GM12874 (cell line): Measurements from ENCODE around the gene HEATR9.

Experiments
- TF ChIP-seq, protein P1 (sequence below): IDR thresholded peaks from 2 replicates; pipeline ENCODE4 v1.5.1; 2011; ENCODE audit warnings: low read depth, mild to moderate bottlenecking, control low read depth, low read length, moderate library complexity; ENCODE audit not compliant: insufficient read depth

Gene HEATR9

DNA sequence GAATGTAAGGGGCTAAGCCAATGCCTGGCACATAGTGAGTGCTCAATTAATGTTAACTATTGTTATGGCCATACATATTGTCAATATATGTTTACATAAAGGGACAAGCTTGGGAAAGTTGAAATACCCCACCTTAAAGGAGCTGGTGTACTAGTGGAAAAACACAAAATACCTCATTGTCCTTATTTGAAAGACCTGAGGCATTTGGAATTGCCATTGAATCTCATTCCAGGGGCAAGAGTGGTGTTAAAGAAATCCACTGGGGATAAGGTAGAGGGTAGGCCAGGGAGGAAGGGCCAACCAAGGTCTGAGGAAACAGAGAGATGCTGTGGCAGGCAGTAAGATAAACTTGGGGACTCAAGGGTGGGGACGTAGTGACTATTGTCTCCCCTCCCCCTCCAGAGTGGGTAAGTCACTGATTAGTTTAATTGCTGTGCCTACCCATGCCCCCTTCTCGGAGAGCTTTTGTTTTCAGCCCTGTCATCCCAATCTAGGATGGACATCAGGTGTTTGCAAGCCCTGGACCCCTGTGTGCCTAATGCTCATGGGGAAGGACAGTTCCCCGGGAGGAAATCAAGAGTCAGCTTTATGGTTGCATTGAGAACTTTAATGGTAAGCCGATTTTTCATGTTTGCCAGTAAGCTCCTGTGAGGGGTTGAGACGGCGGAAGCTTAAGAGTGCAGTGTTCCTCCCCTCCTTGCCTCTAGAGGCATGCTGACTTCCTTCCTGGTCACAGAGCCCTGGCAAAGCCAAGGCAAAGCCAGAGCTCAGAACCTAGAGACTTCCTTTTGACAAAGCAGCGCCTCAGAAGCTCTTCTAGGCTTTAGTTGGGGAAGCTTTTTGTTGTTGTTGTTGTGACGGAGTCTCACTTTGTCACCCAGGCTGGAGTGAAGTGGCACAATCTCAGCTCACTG lies 2.5 kb upstream of the HEATR9 start:
- TF ChIP-seq, protein P1, sequence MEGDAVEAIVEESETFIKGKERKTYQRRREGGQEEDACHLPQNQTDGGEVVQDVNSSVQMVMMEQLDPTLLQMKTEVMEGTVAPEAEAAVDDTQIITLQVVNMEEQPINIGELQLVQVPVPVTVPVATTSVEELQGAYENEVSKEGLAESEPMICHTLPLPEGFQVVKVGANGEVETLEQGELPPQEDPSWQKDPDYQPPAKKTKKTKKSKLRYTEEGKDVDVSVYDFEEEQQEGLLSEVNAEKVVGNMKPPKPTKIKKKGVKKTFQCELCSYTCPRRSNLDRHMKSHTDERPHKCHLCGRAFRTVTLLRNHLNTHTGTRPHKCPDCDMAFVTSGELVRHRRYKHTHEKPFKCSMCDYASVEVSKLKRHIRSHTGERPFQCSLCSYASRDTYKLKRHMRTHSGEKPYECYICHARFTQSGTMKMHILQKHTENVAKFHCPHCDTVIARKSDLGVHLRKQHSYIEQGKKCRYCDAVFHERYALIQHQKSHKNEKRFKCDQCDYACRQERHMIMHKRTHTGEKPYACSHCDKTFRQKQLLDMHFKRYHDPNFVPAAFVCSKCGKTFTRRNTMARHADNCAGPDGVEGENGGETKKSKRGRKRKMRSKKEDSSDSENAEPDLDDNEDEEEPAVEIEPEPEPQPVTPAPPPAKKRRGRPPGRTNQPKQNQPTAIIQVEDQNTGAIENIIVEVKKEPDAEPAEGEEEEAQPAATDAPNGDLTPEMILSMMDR, result no peak

DNA sequence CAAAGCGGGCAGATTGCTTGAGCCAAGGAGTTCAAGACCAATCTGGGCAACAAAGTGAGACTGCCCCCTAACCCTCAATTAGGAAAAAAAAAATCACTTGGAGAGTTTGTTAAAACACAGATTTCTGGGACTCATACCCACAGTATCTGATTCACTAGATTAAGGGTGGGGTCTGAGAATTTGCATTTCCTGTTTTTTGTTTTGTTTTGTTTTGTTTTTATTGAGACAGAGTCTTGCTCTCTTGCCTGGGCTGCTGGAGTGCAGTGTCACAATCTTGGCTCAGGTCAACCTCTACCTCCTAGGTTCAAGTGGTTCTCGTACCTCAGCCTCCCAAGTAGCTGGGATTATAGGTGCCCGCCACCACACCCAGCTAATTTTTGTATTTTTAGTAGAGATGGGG lies 1.1 kb downstream of the HEATR9 start:
- TF ChIP-seq, protein P1, result no peak

DNA sequence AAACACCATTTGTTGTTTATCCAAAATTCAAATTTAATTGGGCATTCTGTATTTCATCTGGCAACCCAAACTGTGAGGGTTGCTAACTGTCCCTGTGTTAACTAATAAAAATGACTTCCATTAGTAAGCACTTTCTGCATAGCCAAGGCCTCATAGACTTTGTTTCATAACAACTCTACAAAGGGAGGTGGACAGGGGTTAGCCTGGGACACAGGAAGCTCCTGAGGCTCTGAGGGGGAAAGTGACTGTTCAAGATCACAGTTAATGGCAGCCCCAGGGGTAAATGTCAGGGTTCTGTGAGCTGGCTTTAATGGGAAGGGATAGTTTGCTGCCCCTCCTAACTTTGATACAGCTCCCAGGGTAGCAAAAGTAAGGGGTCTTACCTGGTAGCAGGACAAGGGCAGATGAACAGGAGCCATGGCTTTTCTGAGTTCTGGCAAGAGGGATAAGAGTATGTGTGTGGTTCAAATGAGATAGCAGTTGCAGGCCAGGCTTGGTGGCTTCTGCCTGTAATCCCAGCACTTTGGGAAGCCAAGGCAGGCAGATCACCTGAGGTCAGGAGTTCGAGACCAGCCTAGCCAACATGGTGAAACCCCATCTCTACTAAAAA lies 2.2 kb downstream of the HEATR9 start:
- TF ChIP-seq, protein P1, result no peak

DNA sequence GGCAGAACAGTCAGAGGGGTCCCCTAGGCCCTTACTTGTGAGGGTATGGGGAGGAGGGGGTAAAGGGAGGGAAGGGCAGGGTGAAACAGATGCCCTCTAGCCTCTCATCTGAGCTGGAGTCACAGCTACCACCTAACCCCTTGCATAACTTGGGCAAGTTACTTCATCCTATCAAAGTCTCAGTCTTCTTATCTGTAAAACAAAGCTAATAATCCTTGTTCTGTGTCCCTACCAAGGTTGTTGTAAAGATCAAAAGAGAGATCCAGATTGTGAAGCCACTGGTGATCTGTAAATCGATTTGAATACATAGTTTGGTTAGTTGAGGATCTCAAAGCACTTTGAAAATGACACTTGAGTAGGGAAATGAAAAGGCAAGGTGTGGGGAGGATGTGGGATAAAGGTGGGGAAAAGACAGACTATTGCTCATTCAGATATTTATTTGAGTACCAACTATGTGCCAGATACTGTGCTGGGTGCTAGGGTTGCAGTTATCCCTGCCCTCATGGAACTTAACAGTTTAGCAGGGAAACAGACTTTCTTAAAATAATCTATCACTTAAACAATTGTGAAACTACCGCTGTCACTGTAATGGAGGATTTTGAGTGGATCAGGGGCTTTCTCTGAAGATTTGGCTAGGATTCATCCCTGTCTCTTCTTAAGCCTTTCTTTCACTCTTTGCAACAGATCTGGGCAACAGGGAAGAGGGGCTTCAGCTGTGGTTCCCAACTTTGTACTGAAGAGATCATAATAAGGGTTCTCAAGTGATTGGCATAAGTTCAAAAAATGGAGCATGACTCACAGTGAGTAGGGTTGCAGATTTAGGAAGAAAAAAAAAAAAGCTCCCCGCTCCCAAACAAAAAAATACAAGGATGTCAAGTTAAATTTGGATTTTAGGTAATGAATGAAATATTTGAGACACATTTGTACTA lies 3.0 kb downstream of the HEATR9 start:
- TF ChIP-seq, protein P1, result no peak

DNA sequence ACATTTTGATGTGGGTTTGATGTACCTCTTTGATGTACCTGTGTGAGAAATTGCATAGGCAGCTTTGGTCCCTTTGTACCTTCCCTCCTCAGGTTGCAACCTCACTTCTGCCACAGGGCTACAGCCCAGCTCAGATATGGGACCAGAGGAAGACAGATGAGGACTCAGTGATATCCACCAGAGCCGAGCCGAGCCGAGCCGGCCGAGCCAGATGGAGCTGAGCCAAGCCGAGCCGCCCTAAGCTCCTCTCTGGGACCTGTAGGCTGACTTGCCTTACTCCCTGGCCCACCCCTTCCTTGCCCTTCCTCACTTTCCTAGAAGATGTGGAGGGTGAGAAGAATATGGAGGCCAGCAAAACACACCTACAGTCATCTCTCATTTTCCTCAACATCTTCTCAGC lies 3.8 kb downstream of the HEATR9 start:
- TF ChIP-seq, protein P1, result no peak

DNA sequence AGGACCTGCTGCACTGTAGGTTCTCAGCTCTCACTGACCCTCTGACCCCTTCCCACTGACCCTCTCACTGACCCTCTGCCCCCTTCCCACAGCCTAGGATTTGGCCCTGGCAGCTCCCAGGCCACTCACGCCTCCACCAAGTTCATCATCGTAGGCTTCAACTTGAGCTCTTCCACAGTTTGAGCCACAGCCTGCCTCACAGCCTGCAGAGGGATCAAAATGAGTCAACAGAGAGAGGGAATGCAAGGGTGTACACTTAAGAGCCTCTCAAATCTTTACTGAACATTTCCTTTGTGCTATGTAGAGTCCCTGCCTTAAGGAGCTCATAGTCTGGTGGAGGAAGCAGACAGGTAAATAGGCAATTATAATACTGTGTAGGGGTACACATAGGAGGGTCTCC lies 12.1 kb downstream of the HEATR9 start:
- TF ChIP-seq, protein P1, result no peak

DNA sequence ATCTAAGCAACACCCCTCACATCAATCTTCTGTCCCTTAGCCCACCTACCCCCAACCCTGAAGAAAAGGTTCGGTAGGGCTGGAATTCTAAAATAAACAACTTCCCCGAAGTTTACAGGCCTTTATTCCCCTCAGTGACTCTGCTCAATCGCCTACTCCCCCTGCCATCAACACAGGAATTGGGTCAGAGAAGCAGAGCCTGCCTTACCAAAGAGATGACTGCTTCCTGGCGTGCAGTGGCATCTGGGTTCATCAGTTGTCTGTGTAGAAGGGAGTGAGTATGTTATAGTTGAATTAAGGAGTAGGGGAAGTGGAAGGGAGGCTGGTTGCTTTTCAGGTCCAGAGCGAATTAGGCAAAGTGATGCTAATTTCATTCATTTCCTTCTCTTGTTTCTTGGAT lies 12.7 kb downstream of the HEATR9 start:
- TF ChIP-seq, protein P1, result no peak
